OCI-LY7 (cell line): ENCODE measurements around the gene PODXL2.

Experiments
- CTCF ChIP-seq: fragments of 200-600 bp; sonication (generic); conservative IDR thresholded peaks from 2 replicates; pipeline ENCODE4 v1.5.1; 2014; ENCODE audit warnings: mild to moderate bottlenecking, antibody characterized with exemption, low read length, moderate library complexity, mixed read lengths
- EZH2phosphoT487 ChIP-seq: fragments of 200-600 bp; sonication (generic); IDR thresholded peaks from 2 replicates; pipeline ENCODE4 v1.6.1; 2018; ENCODE audit warnings: low read depth, borderline replicate concordance, mild to moderate bottlenecking, mixed run types, antibody characterized with exemption, low read length, moderate library complexity, mixed read lengths

- TF ChIP-seq CTCF (no peak), EZH2phosphoT487 (no peak)
Measured at GRCh38 chr3:127670761-127671522, 42.0 kb downstream of the PODXL2 start.
